HEK293 (cell line): ENCODE measurements around the gene LHX4.

Experiments
- CTCF ChIP-seq: fragments of 450-650 bp; formaldehyde crosslinking; IDR thresholded peaks from 2 replicates; pipeline ENCODE4 v1.5.1; 2016; ENCODE audit warnings: missing biosample characterization, missing genetic modification characterization
- REST ChIP-seq: fragments of 450-650 bp; formaldehyde crosslinking; IDR thresholded peaks from 2 replicates; pipeline ENCODE4 v1.5.1; 2016; ENCODE audit warnings: missing biosample characterization, missing genetic modification characterization

GRCh38 chr1:180211156-180211859, 18.8 kb upstream of the LHX4 start:
- no peak for TF ChIP-seq CTCF (tag by site-specific recombination)
- no peak for TF ChIP-seq REST
